Caco-2 (cell line): Measurements from ENCODE around the gene NRXN3. TPM values are rescaled to one million over a fixed set of nuclear protein-coding genes. Genes with fewer than 3 reads are reported as not detected.

Source experiments
- BruUV-seq: library from RNA; stranded (reverse); fragments of 400-500 nt; replicated peaks from 2 replicates; lab custom pipeline; 2021; lab: Mats Ljungman, UMichigan
- CTCF ChIA-PET: fragments of 300-600 bp; sonication (Branson Sonifier 250); formaldehyde crosslinking; loops from one replicate; lab custom pipeline; 2022; ENCODE audit warnings: antibody characterized with exemption; lab: Charles Lee
- POLR2A ChIA-PET: fragments of 300-600 bp; sonication (Branson Sonifier 250); formaldehyde crosslinking; loops from one replicate; lab custom pipeline; 2022; ENCODE audit warnings: antibody characterized with exemption; lab: Charles Lee
- DNase-seq, 2 experiments: peaks; one replicate each; pipeline versions ENCODE4 v3.0.0 to v3.0.0-alpha.2; 2020 to 2022
- H3K27me3 ChIP-seq: replicated peaks from 2 replicates; pipeline ENCODE4 v1.6.0; 2011; ENCODE audit warnings: low read length; ENCODE audit not compliant: control insufficient read depth, insufficient read depth
- H3K36me3 ChIP-seq: 2 replicates; pipeline ENCODE4 v1.5.1; 2011; ENCODE audit warnings: low read length; ENCODE audit not compliant: control insufficient read depth, insufficient read depth
- H3K4me1 ChIP-seq: fragments of 250-450 bp; sonication (Bioruptor Pico); 2 replicates; pipeline ENCODE4 v1.5.1; 2020; ENCODE audit warnings: mild to moderate bottlenecking
- H3K4me3 ChIP-seq: 2 replicates; pipeline ENCODE4 v1.5.1; 2011; ENCODE audit warnings: low read depth, mild to moderate bottlenecking, control low read depth, low read length
- H3K9me3 ChIP-seq: fragments of 250-450 bp; sonication (Bioruptor Pico); 2 replicates; pipeline ENCODE4 v1.5.1; 2020; ENCODE audit warnings: mild to moderate bottlenecking, moderate library complexity
- H3K27ac Mint-ChIP-seq: one replicate; pipeline ENCODE4 v1.8.0; 2022; ENCODE audit warnings: mixed read lengths; ENCODE audit not compliant: unreplicated experiment
- H3K27me3 Mint-ChIP-seq: one replicate; pipeline ENCODE4 v1.8.0; 2022; ENCODE audit warnings: mixed read lengths; ENCODE audit not compliant: insufficient read depth, unreplicated experiment
- H3K36me3 Mint-ChIP-seq: one replicate; pipeline ENCODE4 v1.8.0; 2022; ENCODE audit warnings: mild to moderate bottlenecking, mixed read lengths; ENCODE audit not compliant: insufficient read depth, unreplicated experiment
- H3K4me1 Mint-ChIP-seq: one replicate; pipeline ENCODE4 v1.8.0; 2022; ENCODE audit warnings: low read depth, mixed read lengths; ENCODE audit not compliant: unreplicated experiment
- H3K4me3 Mint-ChIP-seq: one replicate; pipeline ENCODE4 v1.8.0; 2022; ENCODE audit warnings: mild to moderate bottlenecking, moderate library complexity, mixed read lengths; ENCODE audit not compliant: unreplicated experiment
- H3K9me3 Mint-ChIP-seq: one replicate; pipeline ENCODE4 v1.8.0; 2022; ENCODE audit warnings: mixed read lengths; ENCODE audit not compliant: unreplicated experiment
- intact Hi-C: fragments of 100-400 bp; cut with micrococcal nuclease; formaldehyde crosslinking; loops from one replicate; pipeline ENCODE4 v1.10.0; 2022; ENCODE audit not compliant: unreplicated experiment
- total RNA-seq: library from RNA; stranded (reverse); gene quantifications from 2 replicates; pipeline ENCODE4 v1.2.3, GENCODE V29; 2022
- TF ChIP-seq, protein P1 (sequence below), 2 experiments: fragments of 200-600 bp in 1 of 2; IDR thresholded peaks; 1 replicate in 1 of 2; 2 replicates in 1 of 2; pipeline versions ENCODE4 v1.5.1 to v1.8.0; 2011 to 2022; ENCODE audit warnings: antibody characterized with exemption in 1 of 2, control low read depth in 1 of 2, inconsistent platforms in 1 of 2, low read depth in 1 of 2, low read length in 1 of 2, mild to moderate bottlenecking in 1 of 2, moderate library complexity in 1 of 2; ENCODE audit not compliant: insufficient read depth in 1 of 2, severe bottlenecking in 1 of 2, unreplicated experiment in 1 of 2

The NRXN3 gene
- total RNA-seq, 1 experiment from 2014 or later = 12.4 TPM

DNA sequence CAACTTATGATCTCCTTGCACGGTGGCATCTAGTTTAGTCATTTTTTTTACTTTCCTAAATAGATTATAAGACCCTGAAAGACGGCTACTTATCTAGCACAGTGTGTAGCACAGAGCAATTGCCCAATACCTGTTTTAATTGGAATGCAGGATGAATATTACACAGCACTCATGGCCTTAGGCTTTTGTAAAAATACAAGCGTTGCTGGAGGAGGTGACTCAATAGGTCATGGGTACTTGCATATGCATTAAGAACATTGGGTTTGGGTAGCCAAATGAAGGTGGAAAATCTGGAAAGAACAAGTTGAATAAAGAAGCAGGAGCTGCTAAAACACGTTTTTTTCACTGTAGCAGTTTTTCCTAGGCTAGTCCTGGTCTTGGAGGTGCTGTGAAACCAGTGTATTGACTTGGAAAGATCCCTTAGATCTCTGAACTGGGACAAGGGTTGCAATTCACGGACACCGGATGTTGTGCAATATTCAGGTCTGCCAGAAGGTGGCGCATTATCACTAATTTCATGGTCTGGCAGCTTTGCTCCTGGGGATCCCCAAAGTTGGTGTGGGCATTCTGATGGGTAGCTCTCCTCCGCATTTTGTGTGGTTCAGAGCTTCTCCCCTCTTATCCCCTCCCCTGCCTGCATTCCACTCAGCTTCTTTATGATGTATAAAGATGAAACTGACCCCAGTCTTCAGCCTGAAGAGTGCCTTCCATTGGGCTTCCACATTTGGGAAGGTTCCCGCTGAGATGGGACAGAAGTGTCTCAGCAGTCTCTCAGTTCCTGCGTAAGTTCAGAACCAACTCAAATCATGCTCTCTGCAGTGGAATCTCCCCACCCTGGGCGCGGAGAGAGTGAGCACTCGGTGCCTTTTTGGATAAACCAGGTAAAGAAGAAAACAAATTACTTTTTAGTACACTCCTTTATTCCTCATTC lies 278.3 kb downstream of the NRXN3 start:
- TF ChIP-seq, protein P1, sequence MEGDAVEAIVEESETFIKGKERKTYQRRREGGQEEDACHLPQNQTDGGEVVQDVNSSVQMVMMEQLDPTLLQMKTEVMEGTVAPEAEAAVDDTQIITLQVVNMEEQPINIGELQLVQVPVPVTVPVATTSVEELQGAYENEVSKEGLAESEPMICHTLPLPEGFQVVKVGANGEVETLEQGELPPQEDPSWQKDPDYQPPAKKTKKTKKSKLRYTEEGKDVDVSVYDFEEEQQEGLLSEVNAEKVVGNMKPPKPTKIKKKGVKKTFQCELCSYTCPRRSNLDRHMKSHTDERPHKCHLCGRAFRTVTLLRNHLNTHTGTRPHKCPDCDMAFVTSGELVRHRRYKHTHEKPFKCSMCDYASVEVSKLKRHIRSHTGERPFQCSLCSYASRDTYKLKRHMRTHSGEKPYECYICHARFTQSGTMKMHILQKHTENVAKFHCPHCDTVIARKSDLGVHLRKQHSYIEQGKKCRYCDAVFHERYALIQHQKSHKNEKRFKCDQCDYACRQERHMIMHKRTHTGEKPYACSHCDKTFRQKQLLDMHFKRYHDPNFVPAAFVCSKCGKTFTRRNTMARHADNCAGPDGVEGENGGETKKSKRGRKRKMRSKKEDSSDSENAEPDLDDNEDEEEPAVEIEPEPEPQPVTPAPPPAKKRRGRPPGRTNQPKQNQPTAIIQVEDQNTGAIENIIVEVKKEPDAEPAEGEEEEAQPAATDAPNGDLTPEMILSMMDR (IDR thresholded peaks at IDR 0.05; ENCODE audit: insufficient read depth in 1 of 2, low read depth in 1 of 2, low read length in 1 of 2, severe bottlenecking in 1 of 2, unreplicated experiment in 1 of 2) = peak; percentile 67 to 75
- Histone ChIP-seq H3K4me3 (no peak overlapping the region), H3K27me3 (no peaks in the 10 kb centered on the region; the same call in 1 of the 2 replicates), H3K4me1 (no peaks in the 10 kb centered on the region), H3K36me3 (no peaks in the 10 kb centered on the region), H3K9me3 (no peaks in the 10 kb centered on the region)
- peak; percentile 49 to 60 for DNase-seq
- no peak overlapping the region for H3K4me3 Mint-ChIP-seq
- H3K36me3 Mint-ChIP-seq = no peaks in the 10 kb centered on the region
- no peak overlapping the region for H3K27ac Mint-ChIP-seq
- ChIA-PET POLR2A (no interaction called here), CTCF (interaction anchor here (1.0 kb wide), 1 partner anchor 118 kb away, joined by 9 read pairs; no protein-coding TSS in a partner anchor)
- no peaks in the 10 kb centered on the region for H3K4me1 Mint-ChIP-seq
- no peaks in the 10 kb centered on the region for H3K9me3 Mint-ChIP-seq
- H3K27me3 Mint-ChIP-seq = no peaks in the 10 kb centered on the region
- intact Hi-C loops = loop anchor here (1.0 to 10.0 kb wide), 4 partner anchors 118 to 386 kb away; no protein-coding TSS in a partner anchor
- BruUV-seq = no TSS peak

DNA sequence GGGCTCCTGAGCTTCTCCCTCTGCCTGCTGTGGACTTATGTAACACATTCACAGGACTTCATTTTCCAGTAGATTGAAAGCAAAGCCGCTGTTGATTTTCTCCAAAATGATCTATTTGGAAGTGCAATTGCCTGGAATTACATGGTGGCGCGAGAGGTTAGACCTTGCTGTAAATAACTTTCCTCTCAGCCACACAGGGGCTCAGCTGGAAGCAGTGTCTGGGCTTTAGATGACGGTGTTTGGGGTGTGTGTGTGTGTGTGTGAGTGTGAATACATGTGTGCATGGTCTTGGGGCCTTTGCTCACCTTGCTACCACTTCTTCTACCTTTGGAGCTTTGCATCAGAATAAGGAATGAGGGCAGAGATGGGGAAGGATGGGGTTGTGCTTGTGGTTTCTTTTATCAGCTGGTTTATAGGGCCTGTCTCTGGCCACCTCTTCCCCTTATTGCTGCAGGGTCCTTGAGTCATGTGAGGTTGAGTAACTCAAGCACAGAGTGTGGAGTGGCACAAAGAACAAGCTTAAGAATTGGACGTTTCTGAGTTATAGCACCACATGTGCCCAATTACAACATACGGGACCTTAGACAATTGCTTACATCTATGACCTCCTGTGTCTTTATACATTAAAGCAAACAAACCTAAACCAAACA lies 280.6 kb downstream of the NRXN3 start:
- H3K4me1 ChIP-seq = no peaks in the 10 kb centered on the region
- intact Hi-C loops = no loop called here
- no peak for DNase-seq
- Mint-ChIP-seq H3K4me3 (no peak overlapping the region), H3K27me3 (no peaks in the 10 kb centered on the region), H3K9me3 (no peaks in the 10 kb centered on the region), H3K36me3 (no peaks in the 10 kb centered on the region), H3K27ac (no peak overlapping the region), H3K4me1 (no peaks in the 10 kb centered on the region)
- no peaks in the 10 kb centered on the region for H3K27me3 ChIP-seq
- H3K9me3 ChIP-seq = no peaks in the 10 kb centered on the region
- ChIA-PET CTCF (interaction anchor here (0.6 to 1.4 kb wide), 3 partner anchors 115 to 483 kb away, joined by 4 to 8 read pairs (median 6); no protein-coding TSS in a partner anchor), POLR2A (no interaction called here)
- TF ChIP-seq, protein P1 (IDR thresholded peaks at IDR 0.05; ENCODE audit: insufficient read depth in 1 of 2, low read depth in 1 of 2, low read length in 1 of 2, severe bottlenecking in 1 of 2, unreplicated experiment in 1 of 2) = no peak
- no peak overlapping the region for H3K4me3 ChIP-seq
- H3K36me3 ChIP-seq = no peaks in the 10 kb centered on the region
- BruUV-seq = no TSS peak

DNA sequence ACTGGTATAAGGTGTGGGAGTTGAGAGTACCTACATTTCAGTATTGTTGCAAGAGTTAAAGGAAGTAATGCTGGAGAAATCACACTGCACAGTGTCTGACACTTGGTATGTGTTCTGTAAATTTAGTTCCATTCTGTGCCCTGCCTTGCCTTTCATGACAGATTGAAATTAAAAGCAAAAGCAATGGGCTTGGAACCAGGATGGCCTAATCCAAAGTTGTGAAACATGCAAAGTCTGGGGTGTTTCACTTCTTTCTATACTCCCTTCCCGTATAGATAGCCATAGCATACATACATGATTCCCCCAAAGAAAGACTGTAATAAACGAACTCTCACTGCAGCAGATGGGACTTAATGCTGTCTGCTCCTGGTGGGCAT lies 281.1 kb downstream of the NRXN3 start:
- ChIA-PET CTCF (interaction anchor here (0.6 to 1.4 kb wide), 2 partner anchors 115 to 483 kb away, joined by 4 to 8 read pairs; no protein-coding TSS in a partner anchor), POLR2A (no interaction called here)
- BruUV-seq = no TSS peak

More for the DNA sequence above, 281.1 kb downstream of the NRXN3 start:
- Histone ChIP-seq H3K9me3 (no peaks in the 10 kb centered on the region), H3K4me1 (no peaks in the 10 kb centered on the region), H3K27me3 (no peaks in the 10 kb centered on the region), H3K4me3 (no peak overlapping the region), H3K36me3 (no peaks in the 10 kb centered on the region)
- DNase-seq = no peak
- Mint-ChIP-seq H3K27me3 (no peaks in the 10 kb centered on the region), H3K4me3 (no peak overlapping the region), H3K9me3 (no peaks in the 10 kb centered on the region), H3K36me3 (no peaks in the 10 kb centered on the region), H3K4me1 (no peaks in the 10 kb centered on the region), H3K27ac (no peak overlapping the region)
- intact Hi-C loops = no loop called here
- TF ChIP-seq, protein P1 (IDR thresholded peaks at IDR 0.05; ENCODE audit: insufficient read depth in 1 of 2, low read depth in 1 of 2, low read length in 1 of 2, severe bottlenecking in 1 of 2, unreplicated experiment in 1 of 2) = no peak
